ENCODE results near the gene ZFHX3.

Gene ZFHX3

DNA sequence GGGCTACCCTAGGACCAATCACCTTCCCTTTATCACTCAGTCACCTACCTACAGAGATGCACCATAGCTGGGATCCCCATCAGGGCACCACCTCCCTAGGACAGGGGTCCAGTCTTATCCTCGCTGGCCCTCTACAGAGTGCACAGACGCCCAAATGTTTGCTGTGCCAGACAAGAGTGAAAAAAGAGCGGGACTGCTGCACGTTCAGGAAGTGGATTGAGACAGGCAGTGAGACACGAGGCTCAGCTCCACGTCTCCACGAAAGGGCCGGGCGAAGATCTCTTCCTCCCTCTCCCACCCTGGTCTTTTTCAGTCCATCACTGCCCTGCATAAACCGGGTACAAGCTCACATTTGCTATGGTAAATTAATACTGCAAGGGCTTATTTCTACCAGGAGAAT lies 95.5 kb downstream of the ZFHX3 start:
- TF ChIP-seq YY1 (IDR thresholded peaks at IDR 0.05; ENCODE audit: low read depth) (no peak), NFIC (IDR thresholded peaks at IDR 0.05) (no peak), CEBPB (IDR thresholded peaks at IDR 0.05) (no peak), TCF12 (IDR thresholded peaks at IDR 0.05; ENCODE audit: low read depth) (no peak), RAD21 (IDR thresholded peaks at IDR 0.05; ENCODE audit: low read depth) (no peak), TAF1 (IDR thresholded peaks at IDR 0.05; ENCODE audit: low read depth) (no peak), TEAD4 (IDR thresholded peaks at IDR 0.05) (no peak), ZBTB7A (IDR thresholded peaks at IDR 0.05; ENCODE audit: low read depth) (no peak), FOXM1 (IDR thresholded peaks at IDR 0.05; ENCODE audit: borderline replicate concordance, low read depth) (no peak), CREB1 (IDR thresholded peaks at IDR 0.05; ENCODE audit: low read depth) (no peak)
- TF ChIP-seq, protein P1, sequence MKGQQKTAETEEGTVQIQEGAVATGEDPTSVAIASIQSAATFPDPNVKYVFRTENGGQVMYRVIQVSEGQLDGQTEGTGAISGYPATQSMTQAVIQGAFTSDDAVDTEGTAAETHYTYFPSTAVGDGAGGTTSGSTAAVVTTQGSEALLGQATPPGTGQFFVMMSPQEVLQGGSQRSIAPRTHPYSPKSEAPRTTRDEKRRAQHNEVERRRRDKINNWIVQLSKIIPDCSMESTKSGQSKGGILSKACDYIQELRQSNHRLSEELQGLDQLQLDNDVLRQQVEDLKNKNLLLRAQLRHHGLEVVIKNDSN (IDR thresholded peaks at IDR 0.05), result no peak
- TF ChIP-seq, protein P2, sequence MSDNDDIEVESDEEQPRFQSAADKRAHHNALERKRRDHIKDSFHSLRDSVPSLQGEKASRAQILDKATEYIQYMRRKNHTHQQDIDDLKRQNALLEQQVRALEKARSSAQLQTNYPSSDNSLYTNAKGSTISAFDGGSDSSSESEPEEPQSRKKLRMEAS (IDR thresholded peaks at IDR 0.05), result no peak
- TF ChIP-seq, protein P3, sequence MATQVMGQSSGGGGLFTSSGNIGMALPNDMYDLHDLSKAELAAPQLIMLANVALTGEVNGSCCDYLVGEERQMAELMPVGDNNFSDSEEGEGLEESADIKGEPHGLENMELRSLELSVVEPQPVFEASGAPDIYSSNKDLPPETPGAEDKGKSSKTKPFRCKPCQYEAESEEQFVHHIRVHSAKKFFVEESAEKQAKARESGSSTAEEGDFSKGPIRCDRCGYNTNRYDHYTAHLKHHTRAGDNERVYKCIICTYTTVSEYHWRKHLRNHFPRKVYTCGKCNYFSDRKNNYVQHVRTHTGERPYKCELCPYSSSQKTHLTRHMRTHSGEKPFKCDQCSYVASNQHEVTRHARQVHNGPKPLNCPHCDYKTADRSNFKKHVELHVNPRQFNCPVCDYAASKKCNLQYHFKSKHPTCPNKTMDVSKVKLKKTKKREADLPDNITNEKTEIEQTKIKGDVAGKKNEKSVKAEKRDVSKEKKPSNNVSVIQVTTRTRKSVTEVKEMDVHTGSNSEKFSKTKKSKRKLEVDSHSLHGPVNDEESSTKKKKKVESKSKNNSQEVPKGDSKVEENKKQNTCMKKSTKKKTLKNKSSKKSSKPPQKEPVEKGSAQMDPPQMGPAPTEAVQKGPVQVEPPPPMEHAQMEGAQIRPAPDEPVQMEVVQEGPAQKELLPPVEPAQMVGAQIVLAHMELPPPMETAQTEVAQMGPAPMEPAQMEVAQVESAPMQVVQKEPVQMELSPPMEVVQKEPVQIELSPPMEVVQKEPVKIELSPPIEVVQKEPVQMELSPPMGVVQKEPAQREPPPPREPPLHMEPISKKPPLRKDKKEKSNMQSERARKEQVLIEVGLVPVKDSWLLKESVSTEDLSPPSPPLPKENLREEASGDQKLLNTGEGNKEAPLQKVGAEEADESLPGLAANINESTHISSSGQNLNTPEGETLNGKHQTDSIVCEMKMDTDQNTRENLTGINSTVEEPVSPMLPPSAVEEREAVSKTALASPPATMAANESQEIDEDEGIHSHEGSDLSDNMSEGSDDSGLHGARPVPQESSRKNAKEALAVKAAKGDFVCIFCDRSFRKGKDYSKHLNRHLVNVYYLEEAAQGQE (IDR thresholded peaks at IDR 0.05; ENCODE audit: low read depth), result no peak

DNA sequence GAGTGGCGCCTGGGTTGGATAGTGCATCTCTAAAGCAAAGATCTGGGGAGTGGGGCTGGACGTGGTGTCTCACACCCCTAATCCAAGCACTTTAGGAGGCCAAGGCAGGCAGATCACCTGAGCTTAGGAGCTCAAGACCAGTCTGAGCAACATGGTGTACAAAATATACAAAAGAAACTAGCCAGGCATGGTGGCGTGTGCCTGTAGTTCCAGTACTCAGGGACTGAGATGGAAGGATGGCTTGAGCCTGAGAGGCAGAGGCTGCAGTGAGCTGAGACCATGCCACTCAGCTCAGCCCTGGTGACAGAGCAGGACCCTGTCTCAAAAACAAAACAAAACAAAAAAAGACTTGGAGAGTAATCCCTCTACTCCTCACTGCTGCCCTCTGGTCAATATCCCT lies 96.0 kb downstream of the ZFHX3 start:
- TF ChIP-seq CEBPB (IDR thresholded peaks at IDR 0.05) (no peak), ZBTB7A (IDR thresholded peaks at IDR 0.05; ENCODE audit: low read depth) (no peak), NFIC (IDR thresholded peaks at IDR 0.05) (no peak), RAD21 (IDR thresholded peaks at IDR 0.05; ENCODE audit: low read depth) (no peak)
- TF ChIP-seq, protein P3 (IDR thresholded peaks at IDR 0.05; ENCODE audit: low read depth), result no peak

GRCh38 chr16:72950669-72951068 lies 97.3 kb downstream of the ZFHX3 start:
- TF ChIP-seq EGR1 (IDR thresholded peaks at IDR 0.05), result no peak
- no peak for TF ChIP-seq CEBPB (IDR thresholded peaks at IDR 0.05)
- no peak for TF ChIP-seq CREB1 (IDR thresholded peaks at IDR 0.05; ENCODE audit: low read depth)
- no peak for TF ChIP-seq TCF12 (IDR thresholded peaks at IDR 0.05; ENCODE audit: low read depth)
- TF ChIP-seq RAD21 (IDR thresholded peaks at IDR 0.05; ENCODE audit: low read depth), result no peak
- TF ChIP-seq ZBTB7A (IDR thresholded peaks at IDR 0.05; ENCODE audit: low read depth), result no peak
- no peak for TF ChIP-seq TAF1 (IDR thresholded peaks at IDR 0.05; ENCODE audit: low read depth)

DNA sequence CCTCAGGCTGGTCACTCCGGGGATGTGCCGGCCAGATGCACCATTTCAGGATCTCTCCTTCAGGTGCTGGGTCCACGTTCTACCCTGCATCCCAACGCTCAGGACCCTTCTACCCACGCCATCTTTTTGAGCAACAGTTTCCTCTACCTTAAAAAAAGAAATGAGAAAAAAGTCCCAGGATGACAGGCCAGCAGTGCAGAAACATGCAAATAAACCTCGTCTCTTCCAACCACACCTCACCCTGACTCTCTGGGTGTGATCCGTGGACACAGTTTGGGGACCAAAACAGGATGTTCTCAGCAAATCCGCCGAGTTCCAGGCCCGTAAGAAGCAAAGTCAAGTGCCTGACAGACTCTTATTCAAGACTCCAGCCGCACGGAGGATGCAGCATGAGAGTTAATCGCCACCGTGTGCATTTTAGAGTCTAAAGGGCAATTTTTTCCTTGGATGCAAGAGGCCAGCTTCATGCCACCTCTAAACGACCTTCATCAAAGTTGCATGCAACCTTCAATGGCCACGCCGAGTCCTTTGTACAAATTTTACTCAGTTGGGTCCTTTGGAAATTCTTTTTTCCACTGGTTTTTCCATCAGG lies 99.6 kb downstream of the ZFHX3 start:
- TF ChIP-seq CREB1 (IDR thresholded peaks at IDR 0.05; ENCODE audit: low read depth), result no peak
- TF ChIP-seq TAF1 (IDR thresholded peaks at IDR 0.05; ENCODE audit: low read depth), result no peak
- TF ChIP-seq RAD21 (IDR thresholded peaks at IDR 0.05; ENCODE audit: low read depth), result no peak
- TF ChIP-seq, protein P2 (IDR thresholded peaks at IDR 0.05), result no peak
- TF ChIP-seq, protein P3 (IDR thresholded peaks at IDR 0.05; ENCODE audit: low read depth), result no peak
- no peak for TF ChIP-seq EGR1 (IDR thresholded peaks at IDR 0.05)
- TF ChIP-seq FOXM1 (IDR thresholded peaks at IDR 0.05; ENCODE audit: borderline replicate concordance, low read depth), result no peak
- TF ChIP-seq EP300 (IDR thresholded peaks at IDR 0.05; ENCODE audit: borderline replicate concordance), result no peak
- TF ChIP-seq TCF12 (IDR thresholded peaks at IDR 0.05; ENCODE audit: low read depth), result no peak
- TF ChIP-seq YY1 (IDR thresholded peaks at IDR 0.05; ENCODE audit: low read depth), result no peak
- TF ChIP-seq TEAD4 (IDR thresholded peaks at IDR 0.05), result no peak
